ENCODE data around the gene NCKIPSD.
A peak's percentile ranks its signal among the peaks of the same experiment; 100 is the strongest.

Gene NCKIPSD

DNA sequence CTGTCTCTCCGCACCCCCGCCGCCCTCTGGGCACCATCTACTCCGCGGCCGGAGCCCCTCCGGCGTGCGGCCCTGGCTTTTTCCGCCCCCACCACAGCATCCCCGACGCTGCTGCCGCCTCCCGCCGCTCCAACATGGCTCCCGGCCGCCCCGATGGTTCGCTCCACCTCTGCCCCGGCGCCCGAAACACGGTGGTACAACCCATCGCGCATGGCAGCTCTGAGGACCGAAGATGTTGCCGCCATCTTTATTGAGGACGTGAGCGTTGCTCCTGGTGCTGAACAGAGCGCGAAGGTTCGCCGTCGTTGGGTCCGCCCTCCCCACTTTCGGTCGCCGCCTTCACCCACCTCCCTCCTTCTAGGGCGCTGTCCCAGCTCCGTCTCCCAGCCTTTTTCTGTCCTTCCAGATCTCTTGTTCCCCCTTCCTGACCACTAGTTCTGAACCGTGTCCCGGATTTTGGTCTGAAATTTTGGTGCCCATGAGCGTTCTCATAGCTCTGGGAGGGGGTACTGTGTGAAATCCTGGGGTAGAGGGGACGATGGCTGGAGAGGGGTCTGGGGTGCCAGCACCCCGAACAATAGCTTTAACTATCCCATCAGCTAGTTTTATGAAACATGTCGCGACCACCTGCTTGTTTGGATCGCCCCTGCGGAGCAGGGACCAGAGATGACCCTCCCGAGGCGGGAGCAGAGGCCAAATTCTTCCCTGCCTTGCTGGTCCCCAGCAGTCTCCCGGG is 22.8 kb downstream of the NCKIPSD start, which contains the start of gene CELSR3:
Gene CELSR3 (minus strand): TSS at position 134 of the 736 bp plus-strand sequence. CDS start 252 bp downstream, outside the sequence.
- no peak for TF ChIP-seq CTCF (IDR thresholded peaks at IDR 0.05; ENCODE audit: control insufficient read depth, extremely low read depth, insufficient read depth)
- H3K4me3 ChIP-seq (ENCODE audit: low read depth, low read length), result peak within 1 kb of the TSS; percentile 70
- DNase-seq (ENCODE audit: low read depth), result peak; percentile 90

- DNase-seq (ENCODE audit: low read depth), result no peak
- no peak for TF ChIP-seq CTCF (IDR thresholded peaks at IDR 0.05; ENCODE audit: control insufficient read depth, extremely low read depth, insufficient read depth)
- H3K4me3 ChIP-seq (ENCODE audit: low read depth, low read length), result peak overlapping the region; percentile 70
Observed at GRCh38 chr3:48662145-48662752, 23.5 kb downstream of the NCKIPSD start.

DNA sequence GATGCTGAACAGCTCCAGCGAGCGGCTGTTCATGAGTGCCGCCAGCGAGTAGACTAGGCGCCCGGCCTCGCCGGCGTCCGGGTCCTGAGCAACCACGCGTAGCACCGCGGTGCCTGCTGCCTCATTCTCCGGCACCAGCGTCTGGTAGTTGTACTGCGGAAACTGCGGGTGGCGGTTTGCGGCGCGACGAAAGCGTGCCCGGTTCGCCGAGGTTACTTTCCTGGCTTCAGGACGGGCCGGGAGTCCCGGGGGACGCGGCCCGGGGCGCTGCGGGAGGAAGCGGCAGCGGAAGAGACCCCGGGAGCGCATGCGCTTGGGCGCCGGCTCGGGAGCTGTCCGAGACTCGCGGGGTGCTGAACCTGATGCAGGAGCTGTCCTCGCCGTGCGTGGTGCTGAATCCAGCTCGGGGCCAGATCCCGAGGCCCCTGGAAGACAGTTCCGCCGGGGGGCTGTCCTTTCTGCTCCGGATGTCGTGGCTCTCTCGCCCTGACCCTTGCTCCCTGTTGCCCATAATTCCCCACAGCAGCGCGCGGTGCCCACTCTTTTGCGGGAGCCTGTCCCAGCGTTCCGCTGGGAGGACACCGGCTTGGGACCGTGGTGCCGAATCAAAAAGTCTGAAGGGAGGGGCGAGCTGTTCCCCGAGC is 24.1 kb downstream of the NCKIPSD start:
- no peak for TF ChIP-seq CTCF (IDR thresholded peaks at IDR 0.05; ENCODE audit: control insufficient read depth, extremely low read depth, insufficient read depth)
- peak overlapping the region; percentile 70 for H3K4me3 ChIP-seq (ENCODE audit: low read depth, low read length)
- DNase-seq (ENCODE audit: low read depth), result no peak

DNA sequence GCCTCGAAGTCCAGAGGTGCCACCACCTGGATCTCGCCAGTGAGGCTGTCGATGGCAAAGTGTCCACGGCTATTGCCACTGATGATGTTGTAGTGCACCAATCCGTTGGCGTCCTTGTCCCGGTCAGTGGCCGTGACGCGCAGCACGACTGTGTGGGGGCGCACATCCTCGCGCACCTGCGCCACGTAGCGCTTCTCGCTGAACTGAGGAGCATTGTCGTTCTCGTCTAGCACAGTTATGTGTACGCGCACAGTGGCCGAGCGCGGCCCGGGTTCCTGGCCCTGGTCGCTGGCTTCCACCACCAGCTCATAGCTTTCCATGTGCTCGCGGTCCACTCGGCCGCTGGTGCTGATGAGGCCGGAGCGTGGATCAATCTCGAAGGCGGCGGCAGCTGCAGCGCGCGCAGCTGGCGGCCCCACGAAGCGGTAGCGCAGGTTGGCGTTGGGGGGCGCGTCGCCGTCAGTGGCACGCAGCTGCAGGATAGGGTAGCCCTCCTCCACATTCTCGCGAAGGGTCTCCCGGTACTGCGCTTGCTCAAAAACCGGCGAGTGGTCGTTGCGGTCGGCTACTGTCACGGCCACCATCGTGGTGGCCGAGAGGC is 24.8 kb downstream of the NCKIPSD start:
- no peak for TF ChIP-seq CTCF (IDR thresholded peaks at IDR 0.05; ENCODE audit: control insufficient read depth, extremely low read depth, insufficient read depth)
- DNase-seq (ENCODE audit: low read depth), result no peak
- no peak overlapping the region for H3K4me3 ChIP-seq (ENCODE audit: low read depth, low read length)

- no peak overlapping the region for H3K4me3 ChIP-seq (ENCODE audit: low read depth, low read length)
- no peak for DNase-seq (ENCODE audit: low read depth)
- no peak for TF ChIP-seq CTCF (IDR thresholded peaks at IDR 0.05; ENCODE audit: control insufficient read depth, extremely low read depth, insufficient read depth)
Observed at GRCh38 chr3:48656841-48657281, 28.9 kb downstream of the NCKIPSD start.

DNA sequence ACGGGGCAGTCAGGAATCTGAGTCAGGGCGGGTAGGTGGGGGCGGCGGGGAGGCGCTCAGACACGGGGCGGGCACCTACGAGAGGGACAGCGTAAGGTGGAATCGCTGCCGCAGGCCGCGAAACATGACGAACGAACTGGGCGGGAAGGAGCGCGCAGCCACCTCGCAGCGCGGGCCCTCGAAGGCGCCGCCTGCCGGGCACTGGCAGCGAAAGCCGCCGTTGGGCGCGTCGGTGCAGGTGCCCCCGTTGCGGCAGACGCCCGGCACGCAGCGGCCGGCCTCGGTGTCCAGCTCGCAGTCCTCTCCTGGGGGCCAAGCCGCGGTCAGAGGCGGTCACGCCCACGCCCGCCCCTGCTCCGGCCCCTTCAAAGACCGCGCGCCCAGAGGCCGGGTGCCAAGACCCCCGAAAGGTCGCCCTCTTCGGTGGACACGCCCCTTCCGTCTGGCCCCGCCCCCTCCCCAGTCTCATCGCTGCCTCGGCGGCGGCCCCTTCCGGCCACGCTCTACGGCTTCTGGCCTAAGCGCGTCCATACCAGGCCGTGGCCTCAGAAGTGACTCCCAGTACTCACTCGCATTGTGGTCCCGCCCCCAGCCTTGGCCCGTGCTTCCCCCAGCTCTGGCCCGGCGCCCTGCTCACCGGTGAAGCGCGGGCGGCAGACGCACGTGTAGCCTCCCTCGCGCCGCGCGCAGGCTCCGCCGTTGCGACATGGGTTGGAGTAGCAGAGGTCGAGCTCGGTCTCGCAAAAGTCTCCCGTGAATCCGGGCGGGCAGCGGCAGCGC is 29.5 kb downstream of the NCKIPSD start:
- TF ChIP-seq CTCF (IDR thresholded peaks at IDR 0.05; ENCODE audit: control insufficient read depth, extremely low read depth, insufficient read depth), result peak; percentile 53; the same call in 1 of the 2 replicates
- DNase-seq (ENCODE audit: low read depth), result no peak
- H3K4me3 ChIP-seq (ENCODE audit: low read depth, low read length), result no peak overlapping the region
